GM23248 (cell line): ENCODE data around the gene TRPM4. TPM values are rescaled to one million over a fixed set of nuclear protein-coding genes. Genes with fewer than 3 reads are reported as not detected.
"Not testable (repeated sequence)": the region's sequence is repeated elsewhere in the genome, so short reads cannot be mapped to it uniquely, and the experiment has no call there.

Experiments
- DNase-seq: peaks from one replicate; pipeline ENCODE4 v3.0.0-alpha.2; 2015
- H2AFZ ChIP-seq: fragments of 200-600 bp; sonication (generic); 2 replicates; pipeline ENCODE4 v1.6.1; 2016; ENCODE audit warnings: antibody characterized with exemption
- H3F3A ChIP-seq: fragments of 200-600 bp; sonication (generic); 2 replicates; pipeline ENCODE4 v1.6.1; 2016; ENCODE audit warnings: mild to moderate bottlenecking, antibody characterized with exemption, mixed run types; ENCODE audit not compliant: insufficient read depth
- H3K27ac ChIP-seq: fragments of 200-600 bp; sonication (generic); 2 replicates; pipeline ENCODE4 v1.5.1; 2016; ENCODE audit warnings: mild to moderate bottlenecking
- H3K27me3 ChIP-seq: fragments of 200-600 bp; sonication (generic); replicated peaks from 2 replicates; pipeline ENCODE4 v1.6.1; 2016; ENCODE audit warnings: mild to moderate bottlenecking; ENCODE audit not compliant: insufficient read depth
- H3K36me3 ChIP-seq: fragments of 200-600 bp; sonication (generic); 2 replicates; pipeline ENCODE4 v1.6.1; 2016; ENCODE audit warnings: low read depth, mild to moderate bottlenecking
- H3K4me1 ChIP-seq: fragments of 200-600 bp; sonication (generic); 2 replicates; pipeline ENCODE4 v1.6.1; 2016; ENCODE audit warnings: mild to moderate bottlenecking; ENCODE audit not compliant: insufficient read depth
- H3K4me2 ChIP-seq: fragments of 200-600 bp; sonication (generic); one replicate; pipeline ENCODE4 v1.6.1; 2016; ENCODE audit warnings: mild to moderate bottlenecking; ENCODE audit not compliant: unreplicated experiment
- H3K4me3 ChIP-seq: fragments of 200-600 bp; sonication (generic); 2 replicates; pipeline ENCODE4 v1.5.1; 2016; ENCODE audit warnings: mild to moderate bottlenecking
- H3K79me2 ChIP-seq: fragments of 200-600 bp; sonication (generic); 2 replicates; pipeline ENCODE4 v1.6.1; 2016; ENCODE audit warnings: mild to moderate bottlenecking; ENCODE audit not compliant: insufficient read depth
- H3K9ac ChIP-seq: fragments of 200-600 bp; sonication (generic); 2 replicates; pipeline ENCODE4 v1.6.1; 2016; ENCODE audit warnings: mild to moderate bottlenecking
- H3K9me2 ChIP-seq: fragments of 200-600 bp; sonication (generic); 2 replicates; pipeline ENCODE4 v1.6.1; 2016; ENCODE audit warnings: mixed run types, mild to moderate bottlenecking, moderate library complexity; ENCODE audit not compliant: insufficient read depth
- H3K9me3 ChIP-seq: fragments of 200-600 bp; sonication (generic); one replicate; pipeline ENCODE4 v1.6.1; 2017; ENCODE audit warnings: low read depth
- H4K20me1 ChIP-seq: fragments of 200-600 bp; sonication (generic); 2 replicates; pipeline ENCODE4 v1.6.0; 2016; ENCODE audit not compliant: insufficient read depth
- EZH2 ChIP-seq: fragments of 200-600 bp; sonication (generic); IDR thresholded peaks from 2 replicates; pipeline ENCODE4 v1.6.1; 2018; ENCODE audit warnings: antibody characterized with exemption, mild to moderate bottlenecking; ENCODE audit not compliant: insufficient read depth, poor library complexity, severe bottlenecking
- EZH2phosphoT487 ChIP-seq: fragments of 200-600 bp; sonication (generic); IDR thresholded peaks from 2 replicates; pipeline ENCODE4 v1.6.1; 2018; ENCODE audit warnings: antibody characterized with exemption, moderate library complexity, mild to moderate bottlenecking, low read depth; ENCODE audit not compliant: insufficient read depth
- WGBS, 2 experiments: methylation state at CpG; one replicate each; pipeline ENCODE4 v1.1.6; 2015 to 2017; ENCODE audit warnings: low lambda C conversion rate in 2 of 2, low coverage in 1 of 2; ENCODE audit errors: missing lambda C conversion rate in 2 of 2; 5-methylcytosine and 5-hydroxymethylcytosine counted together
- in situ Hi-C: fragments of 300-500 bp; cut with MboI; formaldehyde crosslinking; loops from 2 replicates; pipeline ENCODE4 v1.15.0; 2020
- polyA plus RNA-seq: library from polyadenylated mRNA; unstranded; fragments of >200 nt; fragmentation: Nextera tagmentation; extraction: Ambion mirVana; gene quantifications from 2 replicates; pipeline ENCODE4 v1.2.1, GENCODE V29; 2016
- total RNA-seq: library from RNA; depleted of rRNA; stranded (reverse); fragments of >200 nt; shearing (Covaris generic); gene quantifications from 2 replicates; pipeline ENCODE4 v1.2.3, GENCODE V29; 2014

The TRPM4 gene
- total and polyA plus RNA-seq, 2 experiments from 2014 or later, result 18.4 to 20.1 TPM

- Histone ChIP-seq H4K20me1 (no peaks in the 10 kb centered on the region), H3K79me2 (no peaks in the 10 kb centered on the region), H3K4me1 (peaks cover 4% of the 10 kb centered on the region; the same call in 1 of the 2 replicates), H3K9ac (no peak overlapping the region), H2AFZ (peak overlapping the region; percentile 66), H3K9me2 (no peaks in the 10 kb centered on the region), H3K4me3 (peak overlapping the region; percentile 47), H3K27me3 (no peaks in the 10 kb centered on the region), H3K27ac (no peak overlapping the region), H3K4me2 (peak overlapping the region; percentile 16), H3K36me3 (no peaks in the 10 kb centered on the region), H3F3A (peaks cover 5% of the 10 kb centered on the region; the same call in 1 of the 2 replicates), H3K9me3 (no peaks in the 10 kb centered on the region)
- in situ Hi-C loops, result no loop called here
- WGBS, 2 experiments, result 6% methylated on average over 26 to 30 of the region's 30 CpGs
- TF ChIP-seq EZH2 (no peak), EZH2phosphoT487 (no peak)
- DNase-seq, result peak; percentile 76
Measured at GRCh38 chr19:49145573-49146407, 11.8 kb upstream of the TRPM4 start.

GRCh38 chr19:49146408-49146770, 11.2 kb upstream of the TRPM4 start:
- 14% methylated on average over 7 of the region's 7 CpGs for WGBS, 2 experiments
- H3F3A ChIP-seq, H4K20me1 ChIP-seq, H3K9ac ChIP-seq, H3K27ac ChIP-seq, H3K36me3 ChIP-seq, in situ Hi-C loops, H3K27me3 ChIP-seq, H3K79me2 ChIP-seq, H3K9me2 ChIP-seq, H3K9me3 ChIP-seq, H3K4me1 ChIP-seq: not testable (repeated sequence)
- peak overlapping the region; percentile 16 for H3K4me2 ChIP-seq
- H2AFZ ChIP-seq, result peak overlapping the region; percentile 66
- H3K4me3 ChIP-seq, result peak overlapping the region; percentile 47; the same call in 1 of the 2 replicates
- DNase-seq, result peak; percentile 67

- Histone ChIP-seq H3K79me2 (no peaks in the 10 kb centered on the region), H3K4me3 (no peak overlapping the region), H3K4me1 (peaks cover 4% of the 10 kb centered on the region; the same call in 1 of the 2 replicates), H3K27ac (no peak overlapping the region), H2AFZ (no peak overlapping the region), H3K36me3 (no peaks in the 10 kb centered on the region), H3K9me3 (no peaks in the 10 kb centered on the region), H3K9me2 (no peaks in the 10 kb centered on the region), H3K27me3 (no peaks in the 10 kb centered on the region), H4K20me1 (no peaks in the 10 kb centered on the region), H3K9ac (no peak overlapping the region), H3K4me2 (no peak overlapping the region), H3F3A (peaks cover 9% of the 10 kb centered on the region; the same call in 1 of the 2 replicates)
- TF ChIP-seq EZH2phosphoT487 (no peak), EZH2 (no peak)
- 62 to 65% methylated on average over 11 of the region's 11 CpGs for WGBS, 2 experiments
- in situ Hi-C loops, result no loop called here
- no peak for DNase-seq
Measured at GRCh38 chr19:49148044-49148682, 9.4 kb upstream of the TRPM4 start.

- DNase-seq, result peak; percentile 96
- peak overlapping the region; percentile 97 for H2AFZ ChIP-seq
- WGBS, 2 experiments, result 4% methylated on average over 44 to 49 of the region's 49 CpGs
- H3K36me3 ChIP-seq, result no peaks in the 10 kb centered on the region
- no peaks in the 10 kb centered on the region for H3K27me3 ChIP-seq
- peak overlapping the region; percentile 93 for H3K4me2 ChIP-seq
- no peaks in the 10 kb centered on the region for H3K79me2 ChIP-seq
- no peak for TF ChIP-seq EZH2
- no peak for TF ChIP-seq EZH2phosphoT487
- H3K9ac ChIP-seq, result peak overlapping the region; percentile 71
- no peaks in the 10 kb centered on the region for H3K9me3 ChIP-seq
- peaks cover 9% of the 10 kb centered on the region; the same call in 1 of the 2 replicates for H3F3A ChIP-seq
- no peaks in the 10 kb centered on the region for H3K9me2 ChIP-seq
- H3K4me1 ChIP-seq, result peaks cover 4% of the 10 kb centered on the region; the same call in 1 of the 2 replicates
- in situ Hi-C loops, result no loop called here
- H3K4me3 ChIP-seq, result peak overlapping the region; percentile 84
- no peaks in the 10 kb centered on the region for H4K20me1 ChIP-seq
- no peak overlapping the region for H3K27ac ChIP-seq
Measured at GRCh38 chr19:49148784-49149651, 8.6 kb upstream of the TRPM4 start.
